NCI-H2227 (cell line): ENCODE data around the gene PLSCR3.
A peak's percentile ranks its signal among the peaks of the same experiment; 100 is the strongest.

Experiments
- DNase-seq: peaks from one replicate; lab custom pipeline; 2025; ENCODE audit not compliant: unreplicated experiment; lab: John Stamatoyannopoulos, UW

PLSCR3 gene

DNA sequence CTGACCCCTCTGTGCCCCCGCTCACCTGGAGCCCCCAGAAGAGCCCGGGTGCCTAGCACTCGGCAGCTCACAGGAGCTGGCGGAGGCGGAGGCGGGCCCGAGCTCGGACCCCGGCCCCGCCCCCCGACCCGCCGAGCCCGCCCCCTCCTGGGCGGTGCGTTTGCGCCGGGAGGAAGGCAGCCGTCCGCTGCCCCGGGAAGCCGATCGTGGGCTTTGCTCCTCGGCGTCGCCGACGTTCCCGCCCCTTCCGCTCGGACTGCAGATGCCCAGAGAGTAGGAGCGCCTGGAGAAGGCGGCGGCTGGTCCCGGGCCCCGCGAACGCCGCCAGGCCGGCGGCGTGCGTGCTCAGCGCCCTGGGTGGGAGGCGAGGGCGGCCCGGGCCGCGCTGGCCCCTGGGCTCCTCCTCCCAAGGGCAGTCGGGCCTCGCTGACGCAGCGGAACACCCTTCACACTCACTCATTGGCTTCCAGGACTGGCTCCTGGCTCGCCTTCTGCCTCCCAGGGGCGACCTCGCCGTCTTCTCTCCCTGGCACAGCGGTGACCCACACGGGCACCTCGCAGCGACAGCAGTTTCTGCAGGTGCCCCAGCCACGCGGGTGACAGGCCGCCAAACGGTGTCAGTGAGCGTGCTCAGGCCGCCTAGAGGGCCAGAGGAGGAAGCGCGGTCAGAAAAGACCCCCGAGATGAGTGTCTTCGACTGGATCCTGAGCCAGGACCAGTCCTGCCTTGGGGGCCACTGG, at the start of gene PLSCR3:
Gene PLSCR3, minus strand, starts transcription at position 74 of the 740 bp plus-strand sequence. CDS start 415 bp downstream, outside the sequence.
- peak; percentile 84 for DNase-seq

DNA sequence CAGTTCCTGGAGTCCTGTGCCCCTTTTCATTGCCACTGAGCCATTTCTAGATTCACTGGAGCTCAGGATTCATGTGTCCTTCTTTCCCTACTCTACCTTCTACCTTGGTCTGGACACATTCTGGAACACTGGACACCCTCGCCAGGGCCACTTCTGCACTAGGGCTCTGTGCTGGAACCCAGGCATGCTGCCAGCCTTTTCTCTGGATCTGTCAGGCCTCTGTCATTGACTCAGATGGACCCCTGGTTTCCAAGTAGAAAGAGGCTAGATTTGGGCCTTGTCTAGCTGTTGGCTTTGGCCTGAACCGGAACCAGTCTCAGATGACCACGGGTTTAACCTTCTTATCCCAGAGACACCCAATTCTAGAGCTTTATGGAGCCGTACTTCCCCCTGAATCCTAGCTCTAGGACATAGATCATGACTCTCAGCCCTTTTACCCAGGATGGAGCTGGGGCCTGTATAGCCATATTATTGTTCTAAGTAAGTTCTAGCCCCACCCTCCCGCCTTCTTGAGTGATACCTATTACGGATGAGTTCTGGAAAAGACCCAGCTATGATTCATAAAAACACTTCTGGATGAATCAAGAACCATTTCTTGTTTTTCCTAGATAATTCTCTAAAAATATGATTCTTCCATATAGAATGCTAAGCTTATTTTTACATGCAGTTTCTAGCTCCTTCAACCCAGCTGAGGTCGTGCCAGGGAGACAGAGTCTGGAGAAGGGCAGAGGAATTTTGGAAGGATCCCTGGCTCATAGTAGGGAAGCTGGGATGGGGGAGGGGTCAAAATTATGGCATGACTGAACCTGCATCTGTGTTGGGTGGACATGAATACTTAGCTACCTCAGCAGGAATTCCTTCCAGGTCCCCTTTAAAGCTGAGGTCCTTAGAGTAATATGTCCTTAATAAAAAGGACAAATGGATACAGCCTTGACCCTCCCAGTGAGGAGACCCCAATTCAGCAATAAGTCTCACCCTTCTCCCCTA, 49.5 kb upstream of the PLSCR3 start:
- no peak for DNase-seq

DNA sequence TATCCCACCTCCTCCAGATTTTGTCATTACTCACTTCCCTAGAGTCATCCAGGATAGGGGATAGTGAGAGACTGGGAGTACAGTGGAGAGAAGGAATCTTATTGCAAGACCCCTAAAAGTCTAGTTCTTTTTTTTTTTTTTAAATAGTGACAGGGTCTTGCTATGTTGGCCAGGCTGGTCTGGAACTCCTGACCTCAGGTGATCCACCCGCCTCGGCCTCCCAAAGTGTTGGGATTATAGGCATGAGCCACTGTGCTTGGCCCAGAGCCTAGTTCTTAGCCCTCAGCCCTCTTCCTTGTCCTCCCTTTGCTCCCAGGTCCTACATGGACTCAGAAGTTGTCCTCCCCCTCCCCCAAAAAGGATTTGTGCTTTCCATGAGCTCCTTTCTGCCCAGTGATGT, 47.8 kb upstream of the PLSCR3 start:
- no peak for DNase-seq

DNA sequence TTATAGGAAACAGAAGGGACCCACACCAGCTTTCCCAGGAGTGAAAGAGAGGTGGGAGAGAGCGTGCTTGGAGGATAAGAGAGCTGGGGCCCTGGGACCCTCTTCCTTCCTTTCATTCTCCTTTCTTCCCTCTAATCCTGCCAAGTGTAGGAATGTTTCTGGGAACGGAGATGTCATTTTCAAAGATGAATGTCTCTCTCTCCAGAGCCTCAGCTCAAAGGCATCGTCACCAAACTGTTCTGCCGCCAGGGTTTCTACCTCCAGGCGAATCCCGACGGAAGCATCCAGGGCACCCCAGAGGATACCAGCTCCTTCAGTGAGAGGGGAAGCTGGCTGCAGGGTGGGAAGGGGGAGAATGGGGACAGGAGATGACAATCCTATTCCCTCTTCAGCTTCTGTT, 46.9 kb upstream of the PLSCR3 start:
- DNase-seq: no peak

DNA sequence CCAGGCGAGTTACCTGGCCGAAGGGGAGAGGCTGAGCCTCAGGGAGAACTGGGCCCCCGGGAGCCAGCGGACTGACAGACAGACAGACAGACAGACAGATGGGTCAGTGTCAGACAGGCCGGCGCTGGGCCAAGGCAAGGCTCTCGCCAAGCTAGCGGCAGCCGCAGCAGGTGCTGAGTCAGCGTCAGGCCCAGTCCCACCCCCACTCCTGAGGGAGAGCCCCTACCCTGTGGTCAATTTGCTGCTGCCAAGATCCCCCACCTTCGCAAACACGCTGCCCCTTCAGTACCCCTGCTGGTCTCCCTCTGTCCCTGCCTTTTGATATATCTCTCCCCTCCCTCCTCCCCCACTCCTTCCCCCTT, 46.5 kb upstream of the PLSCR3 start:
- DNase-seq: peak; percentile 65

DNA sequence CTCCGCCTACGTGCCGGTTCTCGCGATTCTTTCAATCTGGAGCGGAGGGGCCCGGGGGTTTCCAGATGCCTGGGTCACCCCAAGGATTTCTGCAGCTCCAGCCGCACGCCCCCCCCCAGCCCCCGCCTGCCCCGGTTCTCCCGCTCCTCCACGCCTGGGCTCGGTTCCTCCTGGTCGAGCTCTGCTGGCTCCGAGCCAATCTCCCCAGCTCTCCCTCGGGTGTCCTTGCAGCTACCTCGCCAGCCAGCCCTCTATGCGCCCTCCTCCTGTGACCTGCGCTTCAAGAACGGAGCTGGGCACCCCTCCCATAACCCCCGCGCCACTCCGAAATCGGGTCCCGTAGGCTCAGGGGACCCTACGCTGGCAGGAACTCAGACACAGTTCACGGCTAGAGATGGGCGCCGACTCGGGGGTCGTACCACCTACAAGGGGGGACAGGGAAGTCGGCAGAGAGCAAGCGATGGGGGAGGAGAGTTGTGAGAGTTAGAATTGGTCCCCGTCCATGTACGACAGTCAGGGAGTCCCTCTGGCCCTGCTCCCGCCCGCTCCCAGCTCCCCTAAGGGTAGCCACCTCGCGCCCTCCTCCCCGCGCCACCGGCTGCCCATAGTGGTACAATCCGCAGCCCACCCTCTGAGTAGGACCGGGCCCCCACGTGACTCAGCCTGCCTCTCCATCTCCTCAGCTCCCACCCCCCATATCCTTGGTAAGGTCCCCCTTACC, 45.9 kb upstream of the PLSCR3 start:
- DNase-seq: peak; percentile 70

DNA sequence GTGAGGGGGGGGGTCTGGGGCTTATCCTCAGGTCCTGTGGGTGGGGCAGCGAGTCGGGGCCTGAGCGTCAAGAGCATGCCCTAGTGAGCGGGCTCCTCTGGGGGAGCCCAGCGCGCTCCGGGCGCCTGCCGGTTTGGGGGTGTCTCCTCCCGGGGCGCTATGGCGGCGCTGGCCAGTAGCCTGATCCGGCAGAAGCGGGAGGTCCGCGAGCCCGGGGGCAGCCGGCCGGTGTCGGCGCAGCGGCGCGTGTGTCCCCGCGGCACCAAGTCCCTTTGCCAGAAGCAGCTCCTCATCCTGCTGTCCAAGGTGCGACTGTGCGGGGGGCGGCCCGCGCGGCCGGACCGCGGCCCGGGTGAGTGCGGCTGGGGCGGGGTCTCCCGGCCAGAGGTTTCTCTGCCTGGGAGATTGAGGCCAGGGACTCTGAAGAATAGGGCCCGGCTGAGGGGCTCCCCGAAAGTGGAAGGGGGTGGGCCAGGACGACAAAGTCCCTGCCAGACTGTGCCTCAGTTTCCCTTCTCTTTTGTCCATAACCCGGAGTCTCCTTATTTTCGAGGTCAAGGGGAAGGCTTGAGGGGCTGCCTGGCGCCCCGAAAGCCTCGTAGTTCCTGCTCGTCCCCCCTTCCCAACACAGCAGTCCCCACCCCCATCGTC, 45.3 kb upstream of the PLSCR3 start, which contains the start of gene FGF11:
Gene FGF11, plus strand, starts transcription at position 51 of the 651 bp plus-strand sequence. Its CDS starts 109 bp downstream, at position 160.
- no peak for DNase-seq

DNA sequence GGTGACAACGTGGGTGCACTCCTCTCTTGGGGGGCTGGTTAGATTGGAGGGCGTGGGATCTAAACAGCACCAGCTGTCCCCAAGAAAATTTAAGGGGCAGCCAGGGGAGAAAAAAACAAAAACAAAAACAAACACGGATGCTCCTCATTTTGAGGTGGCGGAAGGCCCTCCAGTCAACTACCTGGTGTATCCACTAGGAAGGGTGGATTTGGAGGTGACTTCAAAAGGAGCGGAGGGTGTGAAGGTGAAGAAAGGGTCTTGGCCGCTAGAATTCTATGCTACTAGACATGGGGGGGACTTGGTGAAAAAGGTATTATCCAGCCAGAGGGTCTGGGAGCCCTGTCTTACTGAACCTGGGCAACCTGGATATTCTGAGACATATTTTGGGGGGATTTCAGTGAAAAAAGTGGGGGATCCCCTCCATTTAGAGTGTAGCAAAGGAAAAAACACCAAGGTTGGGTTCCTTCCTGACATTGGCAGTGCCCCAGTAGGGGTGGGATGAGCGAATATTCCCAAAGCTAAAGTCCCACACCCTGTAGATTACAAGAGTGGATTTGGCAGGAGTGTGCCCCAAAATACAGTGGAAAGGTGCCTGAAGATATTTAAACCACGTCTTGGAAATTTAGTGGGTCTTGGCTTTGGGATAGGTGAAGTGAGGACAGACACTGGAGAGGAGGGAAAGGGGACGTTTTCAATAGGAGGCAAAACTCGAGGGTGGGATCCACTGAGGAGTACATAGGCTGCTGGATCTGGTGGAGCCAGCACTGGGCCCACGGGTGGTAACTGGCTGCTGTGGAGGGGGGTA, 44.5 kb upstream of the PLSCR3 start:
- DNase-seq: no peak

DNA sequence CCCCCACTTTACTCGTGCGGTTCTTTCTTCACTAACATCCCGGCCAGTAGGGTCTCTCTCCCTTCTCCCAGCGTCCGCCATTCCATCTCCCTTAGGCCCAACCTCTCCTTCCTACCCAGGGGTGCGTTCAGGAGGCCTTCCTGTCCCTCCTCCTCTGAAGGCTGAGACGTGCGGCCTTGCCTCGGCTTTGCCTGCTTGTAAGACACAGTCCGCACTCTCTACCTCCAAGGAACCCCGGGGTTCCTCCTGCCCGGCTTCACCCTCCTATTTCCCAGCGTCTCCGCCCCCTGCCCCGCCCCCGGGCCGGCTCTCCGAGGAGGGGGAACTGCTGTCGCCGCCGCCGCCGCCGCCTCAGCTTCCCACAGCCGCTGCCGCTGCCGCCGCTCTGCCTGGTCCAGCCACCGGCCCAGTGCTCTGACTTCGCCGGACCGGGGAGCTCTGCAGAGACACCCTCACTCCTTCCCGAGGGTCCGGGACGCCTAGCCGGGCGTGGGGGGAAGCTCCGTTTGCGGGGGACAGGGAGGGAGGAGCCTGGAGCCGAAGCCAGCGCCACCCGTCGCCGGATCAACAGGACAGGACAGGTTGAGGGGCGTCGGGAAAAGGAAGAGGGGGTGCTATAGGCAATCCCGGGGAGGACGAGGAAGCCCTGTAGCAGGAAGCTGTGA, 43.8 kb upstream of the PLSCR3 start:
- peak; percentile 72 for DNase-seq

DNA sequence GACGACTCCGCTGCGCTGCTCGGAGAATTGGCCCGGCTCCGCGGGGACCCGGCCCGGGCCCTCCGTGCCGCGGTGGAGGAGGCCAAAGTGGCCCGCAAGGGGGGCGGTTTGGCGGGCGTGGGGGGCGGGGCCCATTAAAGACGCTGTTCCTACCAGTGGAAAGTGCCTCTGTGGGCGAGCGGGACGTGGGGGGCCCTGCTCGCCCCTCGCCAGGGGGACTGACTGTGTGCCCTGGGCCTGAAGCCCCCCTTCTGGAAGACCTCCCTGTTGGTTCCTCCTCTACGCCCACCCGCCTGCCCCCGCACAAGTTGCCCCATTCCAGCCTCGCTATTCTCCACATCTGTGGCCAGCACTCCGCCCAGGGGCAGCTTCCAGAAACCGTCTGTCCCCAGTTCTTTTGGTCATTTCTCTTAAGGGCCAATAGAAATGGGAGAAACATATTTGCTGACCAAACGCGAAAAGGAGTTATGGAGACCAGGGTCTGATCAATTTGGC, 43.1 kb upstream of the PLSCR3 start:
- peak; percentile 44 for DNase-seq

DNA sequence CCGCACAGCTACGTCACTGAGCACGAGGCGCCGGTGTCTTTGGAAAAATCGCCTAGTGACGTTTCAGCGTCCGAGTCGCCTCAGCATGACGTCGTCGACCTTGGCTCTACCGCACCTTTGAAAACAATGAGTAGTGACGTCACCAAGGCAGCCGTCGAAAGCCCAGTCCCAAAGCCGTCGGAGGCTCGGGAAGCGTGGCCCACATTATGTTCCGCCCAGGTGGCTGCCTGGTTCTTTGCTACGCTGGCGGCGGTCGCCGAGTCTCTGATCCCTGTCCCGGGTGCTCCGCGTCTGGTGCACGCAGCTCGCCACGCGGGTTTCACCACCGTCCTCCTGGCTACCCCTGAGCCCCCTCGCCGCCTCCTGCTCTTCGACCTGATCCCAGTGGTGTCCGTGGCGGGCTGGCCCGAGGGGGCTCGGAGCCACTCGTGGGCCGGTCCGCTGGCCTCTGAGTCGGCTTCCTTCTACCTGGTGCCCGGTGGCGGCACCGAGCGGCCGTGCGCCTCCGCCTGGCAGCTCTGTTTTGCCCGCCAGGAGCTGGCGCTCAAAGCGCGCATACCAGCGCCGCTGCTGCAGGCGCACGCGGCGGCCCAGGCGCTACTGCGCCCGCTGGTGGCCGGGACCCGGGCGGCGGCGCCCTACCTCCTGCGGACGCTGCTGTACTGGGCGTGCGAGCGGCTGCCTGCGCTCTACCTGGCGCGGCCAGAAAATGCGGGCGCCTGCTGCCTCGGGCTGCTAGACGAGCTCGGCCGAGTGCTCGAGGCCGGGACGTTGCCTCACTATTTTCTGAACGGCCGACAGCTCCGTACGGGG, 42.4 kb upstream of the PLSCR3 start:
- peak; percentile 81 for DNase-seq

DNA sequence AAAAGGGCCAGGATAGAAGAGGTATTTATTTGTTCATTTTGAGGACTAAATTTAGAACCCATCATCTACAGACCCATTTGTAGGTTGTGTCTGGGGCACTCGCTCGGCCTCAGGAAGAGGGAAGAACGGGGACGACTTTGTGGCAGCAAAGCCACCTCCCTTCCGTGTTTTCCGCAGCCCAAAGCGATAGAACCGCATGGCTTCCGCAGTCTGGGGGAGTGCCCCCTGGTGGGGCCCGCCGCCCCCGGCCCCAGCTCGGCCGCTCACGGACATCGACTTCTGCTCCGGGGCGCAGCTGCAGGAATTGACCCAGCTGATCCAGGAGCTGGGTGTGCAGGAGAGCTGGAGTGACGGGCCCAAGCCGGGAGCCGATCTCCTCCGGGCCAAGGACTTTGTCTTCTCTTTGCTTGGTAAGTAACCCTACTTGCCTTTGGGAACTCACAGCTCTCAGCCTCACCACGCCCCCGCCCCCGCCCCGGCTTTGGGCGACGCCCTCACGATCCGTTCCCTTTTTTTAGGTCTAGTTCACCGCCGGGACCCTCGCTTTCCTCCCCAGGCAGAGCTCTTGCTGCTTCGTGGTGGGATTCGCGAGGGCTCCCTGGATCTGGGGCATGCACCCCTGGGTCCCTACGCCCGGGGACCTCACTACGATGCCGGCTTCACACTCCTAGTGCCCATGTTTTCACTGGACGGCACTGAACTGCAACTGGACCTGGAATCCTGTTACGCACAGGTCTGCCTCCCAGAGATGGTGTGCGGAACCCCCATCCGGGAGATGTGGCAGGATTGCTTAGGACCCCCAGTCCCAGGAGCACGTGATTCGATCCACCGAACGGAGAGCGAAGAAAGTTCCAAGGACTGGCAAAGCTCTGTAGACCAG, 41.6 kb upstream of the PLSCR3 start:
- DNase-seq: no peak

DNA sequence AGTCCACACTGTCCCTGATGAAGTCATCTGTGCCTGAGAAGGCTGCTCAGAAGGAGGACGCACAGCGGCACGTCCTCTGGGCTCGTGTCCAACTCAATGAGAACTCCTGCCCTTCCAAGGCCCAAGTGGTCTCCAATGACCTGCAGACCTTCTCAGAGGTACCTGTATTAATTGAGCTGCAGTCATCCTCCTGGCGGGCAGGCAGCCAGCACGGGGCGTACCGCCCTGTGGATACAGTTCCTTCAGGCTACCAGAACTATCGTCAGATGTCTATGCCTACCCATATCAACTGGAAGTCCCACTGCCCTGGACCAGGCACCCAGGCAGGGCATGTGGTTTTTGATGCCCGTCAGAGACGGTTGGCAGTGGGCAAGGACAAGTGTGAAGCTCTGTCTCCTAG, 38.0 kb upstream of the PLSCR3 start:
- no peak for DNase-seq

DNA sequence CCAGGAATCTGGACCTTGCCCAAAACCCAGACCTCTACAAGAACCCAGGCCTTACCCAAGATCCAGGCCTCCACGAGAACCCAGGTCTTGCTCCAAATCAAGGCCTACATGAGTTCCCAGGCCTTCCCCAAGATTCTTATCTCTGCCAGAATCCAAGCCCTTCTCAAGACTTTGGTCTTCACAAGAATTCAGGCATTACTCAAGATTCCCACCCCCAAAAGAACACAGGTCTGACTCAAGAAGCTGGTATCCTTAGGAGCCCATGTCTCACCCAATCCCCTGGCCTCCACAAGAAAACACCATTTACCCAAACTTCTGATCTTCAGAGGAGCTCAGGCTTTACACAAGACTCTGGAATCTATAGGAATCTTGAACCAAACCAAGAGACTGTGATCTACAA, 36.9 kb upstream of the PLSCR3 start:
- no peak for DNase-seq

DNA sequence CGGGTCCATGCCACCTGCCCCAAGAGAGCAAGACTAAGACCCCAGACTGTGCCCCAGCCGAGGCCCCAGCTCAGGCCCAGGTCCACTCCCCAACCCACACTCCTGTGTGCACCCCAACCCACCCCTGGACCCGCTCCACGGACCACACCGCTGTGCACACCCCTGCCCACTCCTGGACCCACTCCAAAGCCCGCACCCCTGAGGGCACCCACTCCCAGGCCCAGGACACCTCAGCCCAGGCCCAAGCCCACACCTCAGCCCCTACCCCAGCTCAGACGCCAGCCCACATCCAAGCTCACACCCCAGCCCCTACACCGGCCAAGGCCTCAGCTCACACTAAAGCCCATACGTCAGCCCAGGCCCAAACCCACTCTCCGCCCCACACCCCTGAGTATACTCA, 35.4 kb upstream of the PLSCR3 start:
- DNase-seq: no peak

DNA sequence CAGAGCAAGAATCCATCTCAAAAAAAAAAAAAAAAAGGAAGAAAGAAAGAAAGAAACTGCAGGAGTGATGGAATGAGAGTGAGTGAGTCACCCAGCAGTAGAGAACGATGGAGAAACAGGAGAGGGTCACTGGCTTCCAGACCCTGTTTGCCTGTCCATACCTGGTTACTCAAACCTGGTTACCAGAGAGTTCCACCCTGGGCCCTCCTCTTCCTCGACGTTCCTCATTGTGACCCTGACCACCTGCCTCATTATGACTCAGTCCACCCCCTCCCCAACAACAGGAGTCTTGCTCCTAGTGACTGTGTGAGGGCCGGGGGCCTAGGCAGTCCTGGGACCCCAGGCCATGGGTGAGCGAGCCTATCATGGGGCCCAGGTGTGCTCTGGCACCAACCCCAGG, 34.2 kb upstream of the PLSCR3 start, which contains the start of gene SPEM3:
Gene SPEM3, plus strand, starts transcription at position 301 of the 400 bp plus-strand sequence. Its CDS starts 46 bp downstream, at position 347.
- no peak for DNase-seq

DNA sequence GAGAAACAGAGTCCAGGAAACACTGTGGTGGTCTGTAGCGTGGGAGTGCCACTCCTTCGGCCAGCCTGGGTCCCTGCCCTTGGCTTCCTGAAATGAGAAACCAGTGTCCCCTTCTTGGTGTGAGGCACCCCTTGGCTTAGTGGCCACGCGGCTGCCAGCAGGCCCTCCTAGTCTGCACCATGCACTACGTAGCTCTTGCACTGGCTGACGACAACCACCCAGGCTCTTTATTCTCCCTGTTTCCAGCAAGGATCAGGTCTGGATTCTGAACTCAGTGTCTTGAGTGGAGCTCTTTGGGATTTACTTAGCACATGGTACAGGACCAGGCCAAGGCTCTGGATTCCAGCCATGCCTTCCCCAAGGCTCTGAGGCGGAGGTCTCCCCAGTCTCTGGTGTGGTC, 33.2 kb upstream of the PLSCR3 start:
- DNase-seq: no peak
